PFSK-1 (cell line): Measurements from ENCODE around the gene HS6ST3.

Experiments used
- FOXP2 ChIP-seq: optimal IDR thresholded peaks from 2 replicates; pipeline ENCODE3; 2011; ENCODE audit warnings: borderline replicate concordance, control low read depth, inconsistent platforms; ENCODE audit not compliant: insufficient read depth; ENCODE audit errors: extremely low read length, extremely low read depth
- POLR2AphosphoS5 ChIP-seq: IDR thresholded peaks from 2 replicates; pipeline ENCODE4 v1.6.1; 2012; ENCODE audit warnings: low read depth, mild to moderate bottlenecking, control low read depth, low read length, moderate library complexity
- REST ChIP-seq, 2 experiments: IDR thresholded peaks; 2 replicates each; pipeline versions ENCODE4 v1.6.1 to v1.8.0; 2011 to 2012; ENCODE audit warnings: low read depth in 2 of 2, low read length in 2 of 2, control low read depth in 1 of 2, inconsistent platforms in 1 of 2, mild to moderate bottlenecking in 1 of 2, moderate library complexity in 1 of 2; ENCODE audit not compliant: insufficient read depth in 1 of 2
- SIN3A ChIP-seq: IDR thresholded peaks from 2 replicates; pipeline ENCODE4 v1.6.1; 2012; ENCODE audit warnings: mild to moderate bottlenecking, low read length, moderate library complexity, borderline replicate concordance; ENCODE audit not compliant: insufficient read depth
- TAF1 ChIP-seq: IDR thresholded peaks from 2 replicates; pipeline ENCODE4 v1.6.1; 2012; ENCODE audit warnings: low read length, control low read depth, borderline replicate concordance; ENCODE audit not compliant: insufficient read depth

HS6ST3 gene

GRCh38 chr13:96632536-96633320, 542.8 kb downstream of the HS6ST3 start:
- TF ChIP-seq REST (IDR thresholded peaks at IDR 0.05; ENCODE audit: insufficient read depth in 1 of 2, low read depth in 2 of 2, low read length in 2 of 2) = no peak
- TF ChIP-seq TAF1 = no peak
- no peak for TF ChIP-seq POLR2AphosphoS5
- no peak for TF ChIP-seq SIN3A
- TF ChIP-seq FOXP2 = no peak

GRCh38 chr13:96636001-96636709, 546.2 kb downstream of the HS6ST3 start:
- TF ChIP-seq REST (IDR thresholded peaks at IDR 0.05; ENCODE audit: insufficient read depth in 1 of 2, low read depth in 2 of 2, low read length in 2 of 2) (no peak), TAF1 (no peak), FOXP2 (no peak), SIN3A (no peak), POLR2AphosphoS5 (no peak)

GRCh38 chr13:96637039-96637438, 547.1 kb downstream of the HS6ST3 start:
- TF ChIP-seq TAF1 = no peak

GRCh38 chr13:96646101-96646500, 556.2 kb downstream of the HS6ST3 start:
- TF ChIP-seq TAF1 = no peak
- no peak for TF ChIP-seq REST (IDR thresholded peaks at IDR 0.05; ENCODE audit: insufficient read depth in 1 of 2, low read depth in 2 of 2, low read length in 2 of 2)
- TF ChIP-seq POLR2AphosphoS5 = no peak
- TF ChIP-seq SIN3A = no peak
- TF ChIP-seq FOXP2 = no peak

- TF ChIP-seq TAF1 (no peak), FOXP2 (no peak)
These were observed 556.8 kb downstream of the HS6ST3 start for GRCh38 chr13:96646515-96647211.
